Activated naive CD4-positive, alpha-beta T cell treated with anti-CD3 and anti-CD28 coated beads, Interleukin-2, amount 50 U/mL, for 24 hours (primary cell): Measurements from ENCODE around the gene GRID2.

Experiments
- H3K27ac Mint-ChIP-seq: one replicate; pipeline ENCODE4 v1.8.0; 2021; ENCODE audit warnings: mild to moderate bottlenecking, mixed read lengths
- H3K27me3 Mint-ChIP-seq: one replicate; pipeline ENCODE4 v1.8.0; 2021; ENCODE audit warnings: mixed read lengths
- H3K36me3 Mint-ChIP-seq: one replicate; pipeline ENCODE4 v1.8.0; 2021; ENCODE audit warnings: mixed read lengths
- H3K4me1 Mint-ChIP-seq: one replicate; pipeline ENCODE4 v1.8.0; 2021; ENCODE audit warnings: mixed read lengths
- H3K4me3 Mint-ChIP-seq: one replicate; pipeline ENCODE4 v1.8.0; 2021; ENCODE audit warnings: mild to moderate bottlenecking, mixed read lengths
- H3K9me3 Mint-ChIP-seq: one replicate; pipeline ENCODE4 v1.8.0; 2021; ENCODE audit warnings: mixed read lengths

GRID2 gene

GRCh38 chr4:92791871-92792440 is 488.2 kb downstream of the GRID2 start:
- peaks cover 9% of the 10 kb centered on the region for H3K9me3 Mint-ChIP-seq
- no peaks in the 10 kb centered on the region for H3K27me3 Mint-ChIP-seq
- no peaks in the 10 kb centered on the region for H3K36me3 Mint-ChIP-seq
- H3K4me1 Mint-ChIP-seq: no peaks in the 10 kb centered on the region
- no peak overlapping the region for H3K4me3 Mint-ChIP-seq
- no peak overlapping the region for H3K27ac Mint-ChIP-seq

DNA sequence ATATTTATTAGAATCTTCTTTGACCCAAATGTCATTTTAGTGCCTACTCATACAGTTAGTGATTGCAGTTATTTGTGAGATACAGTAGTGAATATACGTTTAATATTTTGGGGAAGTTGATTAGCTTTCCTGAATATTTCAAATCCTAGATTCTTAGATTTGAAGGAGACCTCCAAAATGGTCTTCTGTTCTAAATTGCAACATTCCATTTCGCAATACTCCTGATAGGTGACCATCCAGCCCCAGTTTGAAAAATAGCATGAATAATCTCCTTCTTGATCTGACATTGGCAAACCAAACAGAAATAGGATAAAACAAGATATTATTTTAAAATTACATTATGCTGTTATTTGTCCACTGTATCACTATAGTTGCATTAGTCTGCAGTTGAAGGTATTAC is 505.6 kb downstream of the GRID2 start:
- Mint-ChIP-seq H3K4me3 (no peak overlapping the region), H3K36me3 (no peaks in the 10 kb centered on the region), H3K4me1 (no peaks in the 10 kb centered on the region)

DNA sequence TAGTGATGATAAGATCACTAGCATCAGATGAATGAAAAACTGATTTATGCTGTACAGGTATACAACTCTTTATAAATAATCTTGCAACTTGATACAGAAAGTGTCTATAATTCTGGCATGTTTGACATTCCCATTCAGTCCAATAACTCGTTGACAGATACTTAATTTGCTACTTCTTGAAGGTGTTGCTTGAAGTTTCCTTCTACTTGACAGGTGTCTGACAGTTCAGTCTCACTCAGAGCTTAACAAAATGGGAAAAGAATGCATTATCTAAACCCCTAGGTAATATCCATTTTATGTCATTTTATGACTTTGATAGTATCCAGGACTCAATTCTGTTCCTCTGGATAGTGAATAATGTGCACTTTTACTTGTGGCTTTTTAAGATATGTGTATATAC is 508.9 kb downstream of the GRID2 start:
- no peaks in the 10 kb centered on the region for H3K9me3 Mint-ChIP-seq

More for the DNA sequence above, 505.6 kb downstream of the GRID2 start:
- Mint-ChIP-seq H3K27me3 (no peaks in the 10 kb centered on the region), H3K27ac (no peak overlapping the region), H3K9me3 (no peaks in the 10 kb centered on the region)

GRCh38 chr4:92814677-92815076 is 510.9 kb downstream of the GRID2 start:
- H3K9me3 Mint-ChIP-seq: no peaks in the 10 kb centered on the region
- H3K36me3 Mint-ChIP-seq: no peaks in the 10 kb centered on the region
- no peak overlapping the region for H3K4me3 Mint-ChIP-seq
- H3K4me1 Mint-ChIP-seq: no peaks in the 10 kb centered on the region
- no peak overlapping the region for H3K27ac Mint-ChIP-seq
- H3K27me3 Mint-ChIP-seq: no peaks in the 10 kb centered on the region

More for the DNA sequence above, 508.9 kb downstream of the GRID2 start:
- Mint-ChIP-seq H3K36me3 (no peaks in the 10 kb centered on the region), H3K4me3 (no peak overlapping the region), H3K27ac (no peak overlapping the region), H3K4me1 (no peaks in the 10 kb centered on the region), H3K27me3 (no peaks in the 10 kb centered on the region)

DNA sequence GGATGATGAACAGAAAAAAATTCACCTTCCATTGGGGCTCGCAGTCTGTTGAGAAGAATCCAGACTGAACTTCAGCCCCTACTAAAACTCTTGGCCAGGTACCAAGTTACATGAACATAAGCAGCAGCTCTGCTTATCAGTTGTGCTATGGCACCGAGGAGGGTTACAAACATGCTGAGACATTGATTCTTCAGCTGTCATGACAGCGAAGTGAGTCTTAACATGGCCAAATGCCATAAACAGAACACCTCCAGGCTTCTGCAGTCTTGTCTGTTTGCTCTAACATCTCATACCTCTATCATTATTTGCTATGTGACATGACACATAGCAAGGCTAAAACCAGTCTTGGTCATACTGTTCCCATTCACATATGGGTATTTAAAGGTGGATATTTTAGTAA is 521.5 kb downstream of the GRID2 start:
- H3K27me3 Mint-ChIP-seq: no peaks in the 10 kb centered on the region
- H3K9me3 Mint-ChIP-seq: no peaks in the 10 kb centered on the region
- H3K4me1 Mint-ChIP-seq: no peaks in the 10 kb centered on the region
- H3K4me3 Mint-ChIP-seq: no peak overlapping the region
- no peak overlapping the region for H3K27ac Mint-ChIP-seq
- H3K36me3 Mint-ChIP-seq: no peaks in the 10 kb centered on the region

DNA sequence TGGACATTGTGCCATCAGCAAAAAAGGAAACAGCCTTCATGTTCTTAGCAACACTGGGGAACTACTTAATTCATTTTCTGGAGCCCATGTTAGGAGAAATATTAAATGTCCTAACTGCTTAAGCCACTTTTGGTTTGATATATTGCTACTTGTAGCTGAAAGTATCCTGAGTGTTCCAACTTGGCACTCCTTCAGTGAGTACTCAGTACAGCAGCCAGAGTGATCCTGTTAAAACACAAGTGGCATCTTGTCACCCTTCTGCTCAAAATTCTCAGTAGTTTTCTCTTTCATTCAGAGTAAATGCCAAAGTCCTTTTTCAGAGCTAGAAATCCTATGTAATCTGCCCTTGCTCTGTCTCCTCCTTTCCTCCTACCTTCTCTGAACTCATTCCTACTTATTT is 522.0 kb downstream of the GRID2 start:
- no peak overlapping the region for H3K27ac Mint-ChIP-seq
- no peaks in the 10 kb centered on the region for H3K4me1 Mint-ChIP-seq
- no peak overlapping the region for H3K4me3 Mint-ChIP-seq
- no peaks in the 10 kb centered on the region for H3K36me3 Mint-ChIP-seq
- no peaks in the 10 kb centered on the region for H3K27me3 Mint-ChIP-seq
- H3K9me3 Mint-ChIP-seq: no peaks in the 10 kb centered on the region

- Mint-ChIP-seq H3K4me1 (no peaks in the 10 kb centered on the region), H3K36me3 (no peaks in the 10 kb centered on the region), H3K9me3 (no peaks in the 10 kb centered on the region), H3K4me3 (no peak overlapping the region), H3K27ac (no peak overlapping the region), H3K27me3 (no peaks in the 10 kb centered on the region)
These were observed 527.0 kb downstream of the GRID2 start for GRCh38 chr4:92830771-92831170.

DNA sequence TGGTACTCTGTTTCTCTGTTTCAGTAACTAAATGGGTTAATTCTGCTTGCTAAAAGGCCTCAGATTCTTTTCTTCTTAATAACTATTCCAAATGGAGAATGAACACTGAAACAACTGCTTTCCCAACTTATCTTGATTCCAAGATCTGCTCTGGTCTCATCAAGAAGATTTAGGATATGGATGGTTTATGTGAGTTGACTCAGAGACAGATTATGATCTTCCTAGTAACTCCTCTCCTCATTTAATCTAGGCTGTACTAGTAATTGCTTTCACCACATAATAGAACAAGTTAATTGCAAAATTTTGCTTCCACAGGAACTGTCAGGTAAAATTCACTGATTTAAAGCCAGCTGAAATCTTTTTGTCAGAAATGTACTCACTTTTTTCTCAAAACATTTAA is 537.1 kb downstream of the GRID2 start:
- H3K9me3 Mint-ChIP-seq: peaks cover 13% of the 10 kb centered on the region
- H3K4me1 Mint-ChIP-seq: no peaks in the 10 kb centered on the region
- no peaks in the 10 kb centered on the region for H3K27me3 Mint-ChIP-seq
- H3K4me3 Mint-ChIP-seq: no peak overlapping the region
- no peaks in the 10 kb centered on the region for H3K36me3 Mint-ChIP-seq
- H3K27ac Mint-ChIP-seq: no peak overlapping the region

- H3K36me3 Mint-ChIP-seq: no peaks in the 10 kb centered on the region
- H3K27ac Mint-ChIP-seq: no peak overlapping the region
- no peaks in the 10 kb centered on the region for H3K4me1 Mint-ChIP-seq
- no peaks in the 10 kb centered on the region for H3K27me3 Mint-ChIP-seq
- H3K9me3 Mint-ChIP-seq: peaks cover 19% of the 10 kb centered on the region
- H3K4me3 Mint-ChIP-seq: no peak overlapping the region
These were observed 540.0 kb downstream of the GRID2 start for GRCh38 chr4:92843784-92844183.

GRCh38 chr4:92847026-92847425 is 543.3 kb downstream of the GRID2 start:
- no peaks in the 10 kb centered on the region for H3K27me3 Mint-ChIP-seq
- no peaks in the 10 kb centered on the region for H3K36me3 Mint-ChIP-seq
- H3K9me3 Mint-ChIP-seq: peaks cover 15% of the 10 kb centered on the region
- no peak overlapping the region for H3K27ac Mint-ChIP-seq
- H3K4me1 Mint-ChIP-seq: no peaks in the 10 kb centered on the region
- H3K4me3 Mint-ChIP-seq: no peak overlapping the region

- Mint-ChIP-seq H3K4me1 (no peaks in the 10 kb centered on the region), H3K36me3 (no peaks in the 10 kb centered on the region), H3K4me3 (no peak overlapping the region), H3K27ac (no peak overlapping the region), H3K9me3 (no peaks in the 10 kb centered on the region), H3K27me3 (no peaks in the 10 kb centered on the region)
These were observed 558.7 kb downstream of the GRID2 start for GRCh38 chr4:92862509-92862908.

DNA sequence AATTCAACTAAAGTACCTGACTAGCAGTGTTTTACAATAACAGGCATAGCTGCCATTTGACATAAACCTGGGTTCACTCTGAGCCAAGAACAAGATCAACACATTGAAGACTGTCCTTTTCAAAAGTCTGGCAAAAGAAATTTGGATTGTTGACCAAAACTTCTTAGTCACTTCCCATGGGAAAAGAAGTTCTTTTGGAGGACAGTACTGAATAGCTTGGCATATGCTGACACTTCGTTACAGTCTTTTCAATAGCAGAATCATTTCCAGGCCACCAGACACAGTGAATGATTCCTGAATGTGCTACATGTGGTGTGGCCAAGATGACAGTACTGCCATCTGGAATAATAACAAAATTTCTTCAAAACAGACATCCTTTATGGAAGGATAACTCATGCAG is 560.3 kb downstream of the GRID2 start:
- H3K9me3 Mint-ChIP-seq: no peaks in the 10 kb centered on the region
- no peaks in the 10 kb centered on the region for H3K27me3 Mint-ChIP-seq
- no peaks in the 10 kb centered on the region for H3K4me1 Mint-ChIP-seq
- H3K27ac Mint-ChIP-seq: no peak overlapping the region
- H3K36me3 Mint-ChIP-seq: no peaks in the 10 kb centered on the region
- no peak overlapping the region for H3K4me3 Mint-ChIP-seq

GRCh38 chr4:92872604-92873003 is 568.8 kb downstream of the GRID2 start:
- Mint-ChIP-seq H3K27me3 (no peaks in the 10 kb centered on the region), H3K9me3 (no peaks in the 10 kb centered on the region), H3K4me3 (no peak overlapping the region), H3K4me1 (no peaks in the 10 kb centered on the region), H3K36me3 (no peaks in the 10 kb centered on the region), H3K27ac (no peak overlapping the region)

- Mint-ChIP-seq H3K36me3 (no peaks in the 10 kb centered on the region), H3K4me1 (no peaks in the 10 kb centered on the region), H3K27ac (no peak overlapping the region), H3K4me3 (no peak overlapping the region), H3K27me3 (no peaks in the 10 kb centered on the region), H3K9me3 (no peaks in the 10 kb centered on the region)
These were observed 581.9 kb downstream of the GRID2 start for GRCh38 chr4:92885632-92886031.

- H3K27ac Mint-ChIP-seq: no peak overlapping the region
- H3K36me3 Mint-ChIP-seq: no peaks in the 10 kb centered on the region
- H3K4me1 Mint-ChIP-seq: no peaks in the 10 kb centered on the region
- H3K27me3 Mint-ChIP-seq: no peaks in the 10 kb centered on the region
- H3K9me3 Mint-ChIP-seq: peaks cover 21% of the 10 kb centered on the region
- no peak overlapping the region for H3K4me3 Mint-ChIP-seq
These were observed 648.7 kb downstream of the GRID2 start for GRCh38 chr4:92952426-92952825.

- H3K27me3 Mint-ChIP-seq: no peaks in the 10 kb centered on the region
- H3K9me3 Mint-ChIP-seq: peaks cover 22% of the 10 kb centered on the region
These were observed 649.1 kb downstream of the GRID2 start for GRCh38 chr4:92952897-92953296.

GRCh38 chr4:92953462-92953861 is 649.7 kb downstream of the GRID2 start:
- Mint-ChIP-seq H3K27ac (no peak overlapping the region), H3K27me3 (no peaks in the 10 kb centered on the region), H3K9me3 (peaks cover 22% of the 10 kb centered on the region), H3K4me1 (no peaks in the 10 kb centered on the region), H3K36me3 (no peaks in the 10 kb centered on the region), H3K4me3 (no peak overlapping the region)

More at GRCh38 chr4:92952897-92953296, 649.1 kb downstream of the GRID2 start:
- H3K4me3 Mint-ChIP-seq: no peak overlapping the region
- no peaks in the 10 kb centered on the region for H3K36me3 Mint-ChIP-seq
- no peaks in the 10 kb centered on the region for H3K4me1 Mint-ChIP-seq
- H3K27ac Mint-ChIP-seq: no peak overlapping the region
